ENCODE results near the gene HPCAL1. TPM values are rescaled to one million over a fixed set of nuclear protein-coding genes. Genes with fewer than 3 reads are reported as not detected.
A peak's percentile ranks its signal among the peaks of the same experiment; 100 is the strongest.

Gene HPCAL1
- total RNA-seq, 2 experiments from 2014 or later = 9.2 to 9.7 TPM

- Histone ChIP-seq H3K27ac (ENCODE audit: low read depth, low read length, poor library complexity, severe bottlenecking) (peak overlapping the region; percentile 90), H3K9me3 (ENCODE audit: low read length) (no peaks in the 10 kb centered on the region), H3K36me3 (ENCODE audit: insufficient read depth, low read length) (no peaks in the 10 kb centered on the region; the same call in 1 of the 2 replicates), H3K9me2 (ENCODE audit: insufficient read depth, low read length) (no peaks in the 10 kb centered on the region), H3K79me2 (ENCODE audit: insufficient read depth, low read depth, low read length) (no peaks in the 10 kb centered on the region), H3K4me1 (ENCODE audit: insufficient read depth, low read length, poor library complexity, severe bottlenecking) (peaks cover 68% of the 10 kb centered on the region), H3K4me2 (ENCODE audit: low read length) (0 out of 2 replicates have a peak overlapping the region, but pooled peaks have one; percentile 83), H2AFZ (ENCODE audit: low read length) (no peak overlapping the region), H3K4me3 (ENCODE audit: low read depth, low read length, poor library complexity, severe bottlenecking) (no peak overlapping the region), H4K20me1 (ENCODE audit: insufficient read depth, low read length) (no peaks in the 10 kb centered on the region)
- ChIA-PET POLR2A (no interaction called here), CTCF (ENCODE audit: unreplicated experiment) (interaction anchor here (0.6 kb wide), 1 partner anchor 275 kb away, joined by 4 read pairs; no protein-coding TSS in a partner anchor)
- intact Hi-C loops (cut with micrococcal nuclease; ENCODE audit: unreplicated experiment) = no loop called here
- TF ChIP-seq EZH2phosphoT487 (IDR thresholded peaks at IDR 0.05; ENCODE audit: borderline replicate concordance, low read depth, low read length) (no peak), CTCF (conservative IDR thresholded peaks at IDR 0.05; ENCODE audit: low read length) (no peak)
- DNase-seq (ENCODE audit: low spot score) = no peak
- BruUV-seq (replicated peaks) = no TSS peak
These were observed 108.9 kb downstream of the HPCAL1 start for GRCh38 chr2:10411557-10411956.

- no peak for TF ChIP-seq EZH2phosphoT487 (IDR thresholded peaks at IDR 0.05; ENCODE audit: borderline replicate concordance, low read depth, low read length)
- no peak for TF ChIP-seq CTCF (conservative IDR thresholded peaks at IDR 0.05; ENCODE audit: low read length)
- BruUV-seq (replicated peaks) = no TSS peak
- CTCF ChIA-PET (ENCODE audit: unreplicated experiment) = no interaction called here
- peak; percentile 87 for DNase-seq (ENCODE audit: low spot score)
- H3K9me2 ChIP-seq (ENCODE audit: insufficient read depth, low read length) = no peaks in the 10 kb centered on the region
- no peak overlapping the region for H3K4me2 ChIP-seq (ENCODE audit: low read length)
- H3K36me3 ChIP-seq (ENCODE audit: insufficient read depth, low read length) = no peaks in the 10 kb centered on the region; the same call in 1 of the 2 replicates
- no peak overlapping the region for H3K4me3 ChIP-seq (ENCODE audit: low read depth, low read length, poor library complexity, severe bottlenecking)
- H3K4me1 ChIP-seq (ENCODE audit: insufficient read depth, low read length, poor library complexity, severe bottlenecking) = peaks cover 61% of the 10 kb centered on the region
- H3K79me2 ChIP-seq (ENCODE audit: insufficient read depth, low read depth, low read length) = no peaks in the 10 kb centered on the region
- intact Hi-C loops (cut with micrococcal nuclease; ENCODE audit: unreplicated experiment) = no loop called here
- H4K20me1 ChIP-seq (ENCODE audit: insufficient read depth, low read length) = no peaks in the 10 kb centered on the region
- H3K27ac ChIP-seq (ENCODE audit: low read depth, low read length, poor library complexity, severe bottlenecking) = no peak overlapping the region
- no peaks in the 10 kb centered on the region for H3K9me3 ChIP-seq (ENCODE audit: low read length)
- POLR2A ChIA-PET = no interaction called here
- peak overlapping the region; percentile 13; the same call in 1 of the 2 replicates for H2AFZ ChIP-seq (ENCODE audit: low read length)
These were observed 109.7 kb downstream of the HPCAL1 start for GRCh38 chr2:10412380-10412779.

- BruUV-seq (replicated peaks) = no TSS peak
- no peaks in the 10 kb centered on the region for H3K9me3 ChIP-seq (ENCODE audit: low read length)
- CTCF ChIA-PET (ENCODE audit: unreplicated experiment) = no interaction called here
These were observed 110.8 kb downstream of the HPCAL1 start for GRCh38 chr2:10413503-10413902.

More at GRCh38 chr2:10413503-10413902, 110.8 kb downstream of the HPCAL1 start:
- H3K4me3 ChIP-seq (ENCODE audit: low read depth, low read length, poor library complexity, severe bottlenecking) = no peak overlapping the region
- no peaks in the 10 kb centered on the region for H4K20me1 ChIP-seq (ENCODE audit: insufficient read depth, low read length)
- H3K36me3 ChIP-seq (ENCODE audit: insufficient read depth, low read length) = no peaks in the 10 kb centered on the region; the same call in 1 of the 2 replicates
- no peaks in the 10 kb centered on the region for H3K79me2 ChIP-seq (ENCODE audit: insufficient read depth, low read depth, low read length)
- no peak for TF ChIP-seq EZH2phosphoT487 (IDR thresholded peaks at IDR 0.05; ENCODE audit: borderline replicate concordance, low read depth, low read length)
- no peak for TF ChIP-seq CTCF (conservative IDR thresholded peaks at IDR 0.05; ENCODE audit: low read length)
- H3K4me1 ChIP-seq (ENCODE audit: insufficient read depth, low read length, poor library complexity, severe bottlenecking) = peaks cover 50% of the 10 kb centered on the region
- H3K27ac ChIP-seq (ENCODE audit: low read depth, low read length, poor library complexity, severe bottlenecking) = no peak overlapping the region
- H2AFZ ChIP-seq (ENCODE audit: low read length) = no peak overlapping the region
- intact Hi-C loops (cut with micrococcal nuclease; ENCODE audit: unreplicated experiment) = no loop called here
- H3K4me2 ChIP-seq (ENCODE audit: low read length) = no peak overlapping the region
- DNase-seq (ENCODE audit: low spot score) = no peak
- POLR2A ChIA-PET = no interaction called here
- H3K9me2 ChIP-seq (ENCODE audit: insufficient read depth, low read length) = no peaks in the 10 kb centered on the region

Data from OCI-LY7 (cell line).